Activated T-helper 1 cell treated with anti-CD3 and anti-CD28 coated beads, Interleukin-2, amount 50 U/mL, for 16 hours (primary cell): ENCODE results near the gene KIF1B.
A peak's percentile ranks its signal among the peaks of the same experiment; 100 is the strongest.

Experiments used
- DNase-seq, 2 donors: peaks; one replicate each; pipeline ENCODE4 v3.0.0-alpha.2; 2020; ENCODE audit warnings: low read depth in 1 of 2, low spot score in 1 of 2

The KIF1B gene, protein sequence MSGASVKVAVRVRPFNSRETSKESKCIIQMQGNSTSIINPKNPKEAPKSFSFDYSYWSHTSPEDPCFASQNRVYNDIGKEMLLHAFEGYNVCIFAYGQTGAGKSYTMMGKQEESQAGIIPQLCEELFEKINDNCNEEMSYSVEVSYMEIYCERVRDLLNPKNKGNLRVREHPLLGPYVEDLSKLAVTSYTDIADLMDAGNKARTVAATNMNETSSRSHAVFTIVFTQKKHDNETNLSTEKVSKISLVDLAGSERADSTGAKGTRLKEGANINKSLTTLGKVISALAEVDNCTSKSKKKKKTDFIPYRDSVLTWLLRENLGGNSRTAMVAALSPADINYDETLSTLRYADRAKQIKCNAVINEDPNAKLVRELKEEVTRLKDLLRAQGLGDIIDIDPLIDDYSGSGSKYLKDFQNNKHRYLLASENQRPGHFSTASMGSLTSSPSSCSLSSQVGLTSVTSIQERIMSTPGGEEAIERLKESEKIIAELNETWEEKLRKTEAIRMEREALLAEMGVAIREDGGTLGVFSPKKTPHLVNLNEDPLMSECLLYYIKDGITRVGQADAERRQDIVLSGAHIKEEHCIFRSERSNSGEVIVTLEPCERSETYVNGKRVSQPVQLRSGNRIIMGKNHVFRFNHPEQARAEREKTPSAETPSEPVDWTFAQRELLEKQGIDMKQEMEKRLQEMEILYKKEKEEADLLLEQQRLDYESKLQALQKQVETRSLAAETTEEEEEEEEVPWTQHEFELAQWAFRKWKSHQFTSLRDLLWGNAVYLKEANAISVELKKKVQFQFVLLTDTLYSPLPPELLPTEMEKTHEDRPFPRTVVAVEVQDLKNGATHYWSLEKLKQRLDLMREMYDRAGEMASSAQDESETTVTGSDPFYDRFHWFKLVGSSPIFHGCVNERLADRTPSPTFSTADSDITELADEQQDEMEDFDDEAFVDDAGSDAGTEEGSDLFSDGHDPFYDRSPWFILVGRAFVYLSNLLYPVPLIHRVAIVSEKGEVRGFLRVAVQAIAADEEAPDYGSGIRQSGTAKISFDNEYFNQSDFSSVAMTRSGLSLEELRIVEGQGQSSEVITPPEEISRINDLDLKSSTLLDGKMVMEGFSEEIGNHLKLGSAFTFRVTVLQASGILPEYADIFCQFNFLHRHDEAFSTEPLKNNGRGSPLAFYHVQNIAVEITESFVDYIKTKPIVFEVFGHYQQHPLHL (N-terminal part only)

DNA sequence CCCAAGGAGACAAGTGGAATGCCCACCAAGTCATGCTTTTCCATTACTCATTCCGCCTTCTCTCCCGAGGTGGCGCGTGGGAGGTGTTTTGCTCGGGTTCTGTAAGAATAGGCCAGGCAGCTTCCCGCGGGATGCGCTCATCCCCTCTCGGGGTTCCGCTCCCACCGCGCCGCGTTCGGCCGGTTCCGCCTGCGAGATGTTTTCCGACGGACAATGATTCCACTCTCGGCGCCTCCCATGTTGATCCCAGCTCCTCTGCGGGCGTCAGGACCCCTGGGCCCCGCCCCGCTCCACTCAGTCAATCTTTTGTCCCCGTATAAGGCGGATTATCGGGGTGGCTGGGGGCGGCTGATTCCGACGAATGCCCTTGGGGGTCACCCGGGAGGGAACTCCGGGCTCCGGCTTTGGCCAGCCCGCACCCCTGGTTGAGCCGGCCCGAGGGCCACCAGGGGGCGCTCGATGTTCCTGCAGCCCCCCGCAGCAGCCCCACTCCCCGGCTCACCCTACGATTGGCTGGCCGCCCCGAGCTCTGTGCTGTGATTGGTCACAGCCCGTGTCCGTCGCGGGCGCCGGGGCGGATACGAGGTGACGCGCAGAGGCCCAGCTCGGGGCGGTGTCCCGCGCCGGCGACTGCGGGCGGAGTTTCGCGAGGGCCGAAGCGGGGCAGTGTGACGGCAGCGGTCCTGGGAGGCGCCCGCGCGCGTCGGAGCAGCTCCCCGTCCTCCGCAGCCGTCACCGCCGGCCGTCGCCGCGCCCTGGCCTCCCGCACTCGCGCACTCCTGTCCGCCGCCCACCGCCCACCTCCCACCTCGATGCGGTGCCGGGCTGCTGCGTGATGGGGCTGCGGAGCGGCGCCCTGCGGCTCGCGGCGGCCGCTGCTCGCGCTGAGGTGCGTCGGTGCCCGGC is at the start of gene KIF1B:
TSS of gene KIF1B (plus strand) at position 666 of the 906 bp plus-strand sequence. CDS start 21,759 bp downstream, outside the sequence.
- peak; percentile 91 to 97 for DNase-seq

DNA sequence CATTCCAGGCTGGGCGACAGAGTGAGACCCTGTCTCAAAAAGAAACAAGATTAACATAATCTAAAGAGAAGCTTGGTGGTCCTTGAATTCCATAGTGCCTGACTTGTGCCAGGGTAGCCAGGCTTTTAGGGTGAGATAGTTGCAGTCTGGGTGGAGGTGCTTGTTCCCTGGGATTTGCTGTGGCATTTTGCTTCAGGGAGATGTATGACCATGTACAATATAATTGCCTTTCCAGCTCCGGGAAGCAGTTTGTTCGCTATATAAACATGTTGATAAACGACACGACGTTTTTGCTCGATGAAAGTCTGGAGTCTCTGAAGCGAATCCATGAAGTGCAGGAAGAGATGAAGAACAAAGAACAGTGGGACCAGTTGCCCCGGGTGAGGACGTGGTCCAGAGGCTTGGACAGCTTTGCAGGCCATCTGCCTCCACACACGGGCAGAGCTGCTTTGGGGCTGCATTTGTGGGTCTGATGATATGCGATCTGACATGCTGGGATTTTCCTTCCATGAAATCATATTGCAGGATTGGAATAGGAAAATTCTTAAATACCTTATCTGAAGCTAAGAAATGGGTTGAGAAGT is 49.4 kb upstream of the KIF1B start:
- no peak for DNase-seq

- no peak for DNase-seq
These were observed 48.7 kb upstream of the KIF1B start for GRCh38 chr1:10161541-10162290.

DNA sequence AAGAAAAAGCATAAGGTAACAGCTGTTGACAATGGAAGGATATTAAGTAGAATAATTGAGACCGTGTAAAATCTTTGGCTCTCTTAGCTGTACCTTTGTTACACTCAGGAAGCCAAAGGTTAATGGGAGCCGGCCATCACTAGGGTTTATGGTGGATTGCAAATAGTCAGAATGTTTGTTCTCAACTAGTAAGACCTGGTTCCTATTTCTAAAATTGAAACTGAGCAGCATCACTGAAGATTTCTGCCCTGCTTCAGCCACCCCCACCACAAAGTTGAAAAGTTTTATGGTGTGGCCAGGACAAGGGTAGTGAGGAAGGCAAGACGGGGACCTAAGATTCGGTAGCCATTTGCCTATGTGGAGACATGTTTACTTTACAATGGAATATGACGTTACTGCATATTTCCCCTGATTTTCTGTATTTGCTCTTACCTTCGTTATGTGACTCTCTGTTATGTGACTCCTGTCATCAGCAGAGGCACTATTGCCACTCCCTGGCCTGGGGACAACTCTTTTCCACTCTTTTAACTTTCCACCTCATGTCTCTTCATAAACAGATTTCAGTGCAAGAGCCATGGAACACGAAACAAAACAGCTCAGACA is 41.4 kb upstream of the KIF1B start:
- DNase-seq: no peak

DNA sequence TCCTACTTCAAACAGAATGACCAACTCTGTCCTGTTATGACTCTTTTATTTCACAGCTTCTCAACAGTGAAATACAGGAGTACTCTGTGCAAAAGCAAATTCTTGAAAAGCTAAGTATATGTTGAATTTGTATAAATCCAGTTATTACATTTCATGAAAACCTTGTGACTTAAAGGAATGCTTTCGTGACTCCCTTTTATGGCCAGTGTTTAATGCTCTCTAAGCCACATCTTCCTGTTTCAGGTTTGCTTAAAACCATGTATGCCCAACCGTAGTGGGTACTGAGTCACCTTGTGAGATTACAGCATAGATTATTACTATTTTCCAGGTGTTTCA is 40.2 kb upstream of the KIF1B start:
- DNase-seq: no peak

- no peak for DNase-seq
These were observed 39.1 kb upstream of the KIF1B start for GRCh38 chr1:10171105-10171767.

DNA sequence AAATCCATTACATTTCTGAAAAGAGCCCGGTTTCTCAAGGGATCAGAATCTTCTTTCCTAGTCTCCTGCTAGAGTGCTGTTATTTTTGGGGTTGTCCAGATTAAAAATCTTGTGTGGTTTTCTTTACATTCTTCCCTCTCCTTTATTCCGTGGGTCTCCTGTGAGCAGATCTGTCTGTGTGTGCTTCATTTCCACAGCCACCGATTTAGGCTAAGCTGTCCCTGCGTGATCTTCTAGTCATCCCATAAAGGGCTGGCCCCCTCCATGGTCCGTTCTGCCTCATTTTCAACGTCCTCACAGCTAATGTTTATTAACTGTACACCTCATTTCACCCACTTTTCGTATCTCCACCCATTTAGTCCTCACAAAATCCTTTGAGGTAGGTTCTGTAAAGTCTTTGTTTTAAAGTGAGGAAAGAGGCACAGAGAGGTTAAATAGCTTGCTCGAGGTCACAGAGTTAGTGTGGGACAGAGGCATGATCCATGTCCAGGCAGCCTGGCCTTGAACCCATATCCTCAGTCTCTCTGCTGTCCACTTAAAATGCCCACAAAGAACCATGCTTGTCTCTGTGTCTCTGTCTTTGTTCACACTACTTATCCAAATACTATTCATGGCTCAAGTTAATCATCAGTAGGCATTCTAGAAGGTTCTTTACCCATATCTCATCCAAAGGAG is 38.2 kb upstream of the KIF1B start:
- no peak for DNase-seq

GRCh38 chr1:10173582-10173981 is 36.8 kb upstream of the KIF1B start:
- no peak for DNase-seq

GRCh38 chr1:10177876-10178275 is 32.5 kb upstream of the KIF1B start:
- no peak for DNase-seq

GRCh38 chr1:10178597-10179405 is 31.6 kb upstream of the KIF1B start:
- no peak for DNase-seq

DNA sequence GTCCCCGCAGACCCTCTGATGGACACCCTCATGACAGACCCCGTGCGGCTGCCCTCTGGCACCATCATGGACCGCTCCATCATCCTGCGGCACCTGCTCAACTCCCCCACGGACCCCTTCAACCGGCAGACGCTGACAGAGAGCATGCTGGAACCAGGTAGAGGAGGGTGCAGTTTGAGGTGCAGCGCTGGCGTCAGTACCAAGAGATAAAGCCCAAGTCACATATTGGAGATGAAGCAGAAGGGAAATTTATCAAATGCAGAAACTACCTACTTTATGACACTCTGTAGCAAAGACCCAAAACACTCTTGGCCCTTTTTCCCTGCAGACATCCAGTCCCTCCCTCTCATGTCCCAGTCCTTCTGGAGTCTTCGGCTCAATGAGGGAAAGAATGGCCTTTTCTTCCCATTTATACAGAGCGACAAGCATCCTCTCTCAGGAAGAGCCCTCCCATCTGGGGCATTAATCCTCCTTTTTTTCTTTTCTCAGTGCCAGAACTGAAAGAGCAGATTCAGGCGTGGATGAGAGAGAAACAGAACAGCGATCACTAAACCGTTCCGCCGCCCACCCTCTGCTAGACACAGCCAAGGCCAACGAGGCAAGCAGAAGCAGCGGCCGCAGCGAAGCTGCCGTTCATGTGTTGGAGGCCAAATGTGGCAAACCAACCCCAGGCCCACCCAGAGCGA is 30.8 kb upstream of the KIF1B start:
- no peak for DNase-seq

- no peak for DNase-seq
These were observed 29.2 kb upstream of the KIF1B start for GRCh38 chr1:10181154-10181553.

DNA sequence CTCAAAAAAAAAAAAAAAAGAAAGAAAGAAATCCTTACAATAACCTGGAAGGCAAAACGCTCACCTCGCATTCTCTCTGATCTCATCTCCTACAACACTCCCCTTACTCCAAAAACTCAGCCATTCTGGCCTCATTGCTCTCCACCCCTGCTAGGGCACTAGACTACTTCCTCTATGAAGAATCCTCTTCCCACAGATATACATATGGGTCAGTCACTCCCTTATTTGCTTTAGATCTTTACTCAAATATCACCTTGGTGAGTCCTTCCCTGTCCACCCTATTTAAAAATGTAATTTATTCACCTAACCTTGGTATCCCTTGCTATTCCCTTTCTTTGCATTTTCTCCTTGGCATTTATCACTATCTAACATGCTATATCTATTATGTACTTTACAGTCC is 24.6 kb upstream of the KIF1B start:
- DNase-seq: no peak

DNA sequence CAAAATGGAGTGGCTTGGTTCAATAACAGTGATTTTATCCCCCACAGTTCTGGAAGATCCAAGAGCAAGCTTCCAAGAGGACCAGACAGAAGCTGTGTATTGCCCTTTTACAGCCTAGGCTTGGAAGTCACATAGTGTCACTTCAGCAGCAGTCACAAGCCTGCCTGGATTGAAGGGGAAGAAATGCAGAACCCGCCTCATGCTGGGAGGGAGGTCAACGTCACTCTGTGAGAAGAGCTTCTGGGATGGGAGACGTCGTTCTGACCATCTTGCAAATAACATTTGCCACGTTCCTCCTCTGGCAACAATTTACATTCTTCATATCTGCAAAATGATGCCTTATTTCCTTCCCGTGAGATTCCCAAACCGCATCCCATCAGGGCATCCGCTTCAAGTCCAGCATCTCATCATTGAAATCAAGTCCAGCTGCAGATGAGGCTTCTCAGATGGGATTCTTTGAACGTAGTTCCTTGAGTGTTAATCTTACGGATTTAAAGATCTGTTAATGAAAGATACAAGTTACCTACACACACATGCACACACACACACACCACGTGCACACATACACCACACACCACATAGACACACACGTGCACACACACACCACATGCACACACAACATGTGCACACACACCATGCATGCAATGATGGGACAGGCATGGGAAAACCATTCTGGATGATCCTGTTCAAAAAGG is 23.9 kb upstream of the KIF1B start:
- DNase-seq: no peak

- no peak for DNase-seq
These were observed 23.4 kb upstream of the KIF1B start for GRCh38 chr1:10187026-10187334.

GRCh38 chr1:10188133-10188650 is 22.2 kb upstream of the KIF1B start:
- DNase-seq: no peak
